Neural cell (in vitro differentiated cells): ENCODE measurements around the gene FAM90A1.
"Not testable (repeated sequence)": the region's sequence is repeated elsewhere in the genome, so short reads cannot be mapped to it uniquely, and the experiment has no call there.

Experiments used
- CTCF ChIP-seq: fragments of 450-650 bp; IDR thresholded peaks from 2 replicates; pipeline ENCODE4 v1.5.1; 2014; ENCODE audit warnings: antibody characterized with exemption, mild to moderate bottlenecking, moderate library complexity; ENCODE audit not compliant: poor library complexity, severe bottlenecking
- EZH2 ChIP-seq: fragments of 200-600, 300-800 bp; shearing (Covaris generic), sonication (generic); IDR thresholded peaks from 2 replicates; pipeline ENCODE4 v1.6.1; 2014; ENCODE audit warnings: antibody characterized with exemption, low read length, borderline replicate concordance, mild to moderate bottlenecking; ENCODE audit not compliant: insufficient read depth, poor library complexity, severe bottlenecking
- POLR2AphosphoS5 ChIP-seq: IDR thresholded peaks from 2 replicates; pipeline ENCODE4 v1.6.1; 2012
- SMC3 ChIP-seq: fragments of 450-650 bp; conservative IDR thresholded peaks from 2 replicates; pipeline ENCODE4 v1.6.1; 2014; ENCODE audit warnings: antibody characterized with exemption, mild to moderate bottlenecking, moderate library complexity; ENCODE audit not compliant: poor library complexity
- TAF1 ChIP-seq: IDR thresholded peaks from 2 replicates; pipeline ENCODE4 v1.6.1; 2012; ENCODE audit warnings: low read depth
- TF ChIP-seq, protein P1 (sequence below): IDR thresholded peaks from 2 replicates; pipeline ENCODE4 v1.6.1; 2012; ENCODE audit warnings: borderline replicate concordance

DNA sequence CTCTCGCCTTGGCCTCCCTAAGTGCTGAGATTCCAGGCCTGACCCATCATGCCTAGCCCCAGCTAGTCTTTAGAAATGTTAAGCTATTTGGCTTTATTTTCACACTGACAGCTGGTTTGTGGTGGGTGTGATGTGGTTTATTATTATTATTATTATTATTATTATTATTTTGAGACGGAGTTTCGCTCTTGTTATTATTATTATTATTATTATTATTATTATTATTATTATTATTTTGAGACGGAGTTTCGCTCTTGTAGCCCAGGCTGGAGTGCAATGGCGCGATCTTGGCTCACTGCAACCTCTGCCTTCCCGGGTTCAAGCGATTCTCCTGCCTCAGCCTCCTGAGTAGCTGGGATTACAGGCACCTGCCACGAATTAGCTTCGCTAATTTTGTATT is 1.2 kb upstream of the FAM90A1 start:
- not testable (repeated sequence) for TF ChIP-seq TAF1, SMC3, CTCF, EZH2, POLR2AphosphoS5
- TF ChIP-seq, protein P1, sequence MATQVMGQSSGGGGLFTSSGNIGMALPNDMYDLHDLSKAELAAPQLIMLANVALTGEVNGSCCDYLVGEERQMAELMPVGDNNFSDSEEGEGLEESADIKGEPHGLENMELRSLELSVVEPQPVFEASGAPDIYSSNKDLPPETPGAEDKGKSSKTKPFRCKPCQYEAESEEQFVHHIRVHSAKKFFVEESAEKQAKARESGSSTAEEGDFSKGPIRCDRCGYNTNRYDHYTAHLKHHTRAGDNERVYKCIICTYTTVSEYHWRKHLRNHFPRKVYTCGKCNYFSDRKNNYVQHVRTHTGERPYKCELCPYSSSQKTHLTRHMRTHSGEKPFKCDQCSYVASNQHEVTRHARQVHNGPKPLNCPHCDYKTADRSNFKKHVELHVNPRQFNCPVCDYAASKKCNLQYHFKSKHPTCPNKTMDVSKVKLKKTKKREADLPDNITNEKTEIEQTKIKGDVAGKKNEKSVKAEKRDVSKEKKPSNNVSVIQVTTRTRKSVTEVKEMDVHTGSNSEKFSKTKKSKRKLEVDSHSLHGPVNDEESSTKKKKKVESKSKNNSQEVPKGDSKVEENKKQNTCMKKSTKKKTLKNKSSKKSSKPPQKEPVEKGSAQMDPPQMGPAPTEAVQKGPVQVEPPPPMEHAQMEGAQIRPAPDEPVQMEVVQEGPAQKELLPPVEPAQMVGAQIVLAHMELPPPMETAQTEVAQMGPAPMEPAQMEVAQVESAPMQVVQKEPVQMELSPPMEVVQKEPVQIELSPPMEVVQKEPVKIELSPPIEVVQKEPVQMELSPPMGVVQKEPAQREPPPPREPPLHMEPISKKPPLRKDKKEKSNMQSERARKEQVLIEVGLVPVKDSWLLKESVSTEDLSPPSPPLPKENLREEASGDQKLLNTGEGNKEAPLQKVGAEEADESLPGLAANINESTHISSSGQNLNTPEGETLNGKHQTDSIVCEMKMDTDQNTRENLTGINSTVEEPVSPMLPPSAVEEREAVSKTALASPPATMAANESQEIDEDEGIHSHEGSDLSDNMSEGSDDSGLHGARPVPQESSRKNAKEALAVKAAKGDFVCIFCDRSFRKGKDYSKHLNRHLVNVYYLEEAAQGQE, result not testable (repeated sequence)
